Activated CD4-positive, alpha-beta T cell treated with anti-CD3 and anti-CD28 coated beads for 36 hours (primary cell): ENCODE data around the gene NTNG1. TPM values are rescaled to one million over a fixed set of nuclear protein-coding genes. Genes with fewer than 3 reads are reported as not detected.

ENCODE experiments used
- ATAC-seq: fragments of 200-7000 bp; cut with Tn5 transposase; one replicate; pipeline ENCODE4 v1.10.0; 2021; ENCODE audit warnings: mild to moderate bottlenecking, moderate library complexity
- CTCF ChIA-PET: fragments of 350-600 bp; sonication (Branson Sonifier 250); formaldehyde crosslinking; loops from one replicate; lab custom pipeline; 2021; ENCODE audit warnings: antibody characterized with exemption; lab: Charles Lee
- POLR2A ChIA-PET: fragments of 350-600 bp; sonication (Branson Sonifier 250); formaldehyde crosslinking; loops from one replicate; lab custom pipeline; 2021; ENCODE audit warnings: antibody characterized with exemption, inconsistent platforms; lab: Charles Lee
- DNase-seq: peaks from one replicate; pipeline ENCODE4 v3.0.0-alpha.2; 2020
- H3K27ac Mint-ChIP-seq: one replicate; pipeline ENCODE4 v1.8.0; 2021; ENCODE audit warnings: mixed read lengths
- H3K27me3 Mint-ChIP-seq: one replicate; pipeline ENCODE4 v1.8.0; 2021; ENCODE audit warnings: mixed read lengths
- H3K36me3 Mint-ChIP-seq: one replicate; pipeline ENCODE4 v1.8.0; 2021; ENCODE audit warnings: low read depth, mixed read lengths
- H3K4me1 Mint-ChIP-seq: one replicate; pipeline ENCODE4 v1.8.0; 2021; ENCODE audit warnings: mixed read lengths
- H3K4me3 Mint-ChIP-seq: one replicate; pipeline ENCODE4 v1.8.0; 2021; ENCODE audit warnings: mild to moderate bottlenecking, moderate library complexity, mixed read lengths
- H3K9me3 Mint-ChIP-seq: one replicate; pipeline ENCODE4 v1.8.0; 2021; ENCODE audit warnings: low read depth, mixed read lengths
- intact Hi-C, 2 experiments: fragments of 100-400 bp; cut with DNase I in 1 of 2; cut with micrococcal nuclease in 1 of 2; formaldehyde crosslinking; loops; one replicate each; pipeline versions ENCODE4 v1.14.2 to v1.15.1; 2022 to 2024; cut with DNase I, micrococcal nuclease
- total RNA-seq, 2 experiments: library from RNA; stranded (reverse); gene quantifications; one replicate each; pipeline ENCODE4 v1.2.3, GENCODE V29; 2021

The NTNG1 gene
- total RNA-seq, 2 experiments from 2014 or later, result 0.28 TPM; not detected in 1

GRCh38 chr1:107339775-107340174 lies 198.9 kb downstream of the NTNG1 start:
- Mint-ChIP-seq H3K9me3 (no peaks in the 10 kb centered on the region), H3K27me3 (peaks cover 2% of the 10 kb centered on the region), H3K4me3 (no peak overlapping the region), H3K36me3 (no peaks in the 10 kb centered on the region), H3K27ac (no peak overlapping the region), H3K4me1 (no peaks in the 10 kb centered on the region)
- ATAC-seq, result no peak
- ChIA-PET POLR2A (no interaction called here), CTCF (no interaction called here)
- DNase-seq, result no peak
- intact Hi-C loops, result no loop called here

- H3K4me1 Mint-ChIP-seq, result no peaks in the 10 kb centered on the region
- no peak for DNase-seq
- peaks cover 2% of the 10 kb centered on the region for H3K27me3 Mint-ChIP-seq
- H3K36me3 Mint-ChIP-seq, result no peaks in the 10 kb centered on the region
- no peak overlapping the region for H3K4me3 Mint-ChIP-seq
- H3K27ac Mint-ChIP-seq, result no peak overlapping the region
- ChIA-PET CTCF (no interaction called here), POLR2A (no interaction called here)
- intact Hi-C loops, result no loop called here
- H3K9me3 Mint-ChIP-seq, result no peaks in the 10 kb centered on the region
- no peak for ATAC-seq
Observed at GRCh38 chr1:107342316-107342715, 201.5 kb downstream of the NTNG1 start.

GRCh38 chr1:107342768-107343167 lies 201.9 kb downstream of the NTNG1 start:
- Mint-ChIP-seq H3K36me3 (no peaks in the 10 kb centered on the region), H3K27ac (no peak overlapping the region), H3K4me1 (no peaks in the 10 kb centered on the region), H3K4me3 (no peak overlapping the region), H3K9me3 (no peaks in the 10 kb centered on the region), H3K27me3 (peaks cover 2% of the 10 kb centered on the region)
- no peak for DNase-seq
- ChIA-PET CTCF (no interaction called here), POLR2A (no interaction called here)
- intact Hi-C loops, result no loop called here
- no peak for ATAC-seq

GRCh38 chr1:107343601-107344000 lies 202.8 kb downstream of the NTNG1 start:
- intact Hi-C loops, result no loop called here
- POLR2A ChIA-PET, result no interaction called here
- no peaks in the 10 kb centered on the region for H3K4me1 Mint-ChIP-seq
- no peak overlapping the region for H3K27ac Mint-ChIP-seq
- DNase-seq (no peak), ATAC-seq (no peak)
- H3K9me3 Mint-ChIP-seq, result no peaks in the 10 kb centered on the region
- peaks cover 2% of the 10 kb centered on the region for H3K27me3 Mint-ChIP-seq
- H3K4me3 Mint-ChIP-seq, result no peak overlapping the region
- CTCF ChIA-PET, result no interaction called here
- H3K36me3 Mint-ChIP-seq, result no peaks in the 10 kb centered on the region

- POLR2A ChIA-PET, result no interaction called here
- no peak for ATAC-seq
- Mint-ChIP-seq H3K4me3 (no peak overlapping the region), H3K36me3 (no peaks in the 10 kb centered on the region), H3K27ac (no peak overlapping the region), H3K27me3 (peaks cover 2% of the 10 kb centered on the region), H3K4me1 (no peaks in the 10 kb centered on the region), H3K9me3 (no peaks in the 10 kb centered on the region)
- no peak for DNase-seq
- intact Hi-C loops, result no loop called here
- CTCF ChIA-PET, result no interaction called here
Observed at GRCh38 chr1:107344268-107344760, 203.5 kb downstream of the NTNG1 start.

- Mint-ChIP-seq H3K4me3 (no peak overlapping the region), H3K9me3 (no peaks in the 10 kb centered on the region), H3K27me3 (peaks cover 2% of the 10 kb centered on the region), H3K4me1 (no peaks in the 10 kb centered on the region), H3K36me3 (no peaks in the 10 kb centered on the region), H3K27ac (no peak overlapping the region)
- DNase-seq (no peak), ATAC-seq (no peak)
- intact Hi-C loops, result no loop called here
- ChIA-PET CTCF (no interaction called here), POLR2A (no interaction called here)
Observed at GRCh38 chr1:107344836-107345235, 204.0 kb downstream of the NTNG1 start.

- Mint-ChIP-seq H3K36me3 (no peaks in the 10 kb centered on the region), H3K9me3 (no peaks in the 10 kb centered on the region), H3K4me1 (no peaks in the 10 kb centered on the region), H3K27me3 (no peaks in the 10 kb centered on the region), H3K27ac (no peak overlapping the region), H3K4me3 (no peak overlapping the region)
- intact Hi-C loops, result no loop called here
- ChIA-PET POLR2A (no interaction called here), CTCF (no interaction called here)
- DNase-seq (no peak), ATAC-seq (no peak)
Observed at GRCh38 chr1:107352850-107353249, 212.0 kb downstream of the NTNG1 start.

- ChIA-PET CTCF (interaction anchor here (0.6 to 1.4 kb wide), 2 partner anchors 9 to 24 kb away, joined by 3 to 4 read pairs; no protein-coding TSS in a partner anchor), POLR2A (no interaction called here)
- intact Hi-C loops, result no loop called here
- no peak for DNase-seq
- Mint-ChIP-seq H3K27me3 (no peaks in the 10 kb centered on the region), H3K4me1 (no peaks in the 10 kb centered on the region), H3K27ac (no peak overlapping the region), H3K36me3 (no peaks in the 10 kb centered on the region), H3K4me3 (no peak overlapping the region), H3K9me3 (no peaks in the 10 kb centered on the region)
- ATAC-seq, result no peak
Observed at GRCh38 chr1:107357376-107357775, 216.5 kb downstream of the NTNG1 start.

GRCh38 chr1:107358619-107359327 lies 217.9 kb downstream of the NTNG1 start:
- no peaks in the 10 kb centered on the region for H3K9me3 Mint-ChIP-seq
- POLR2A ChIA-PET, result no interaction called here

GRCh38 chr1:107359472-107360241 lies 218.8 kb downstream of the NTNG1 start:
- POLR2A ChIA-PET, result no interaction called here
- no peaks in the 10 kb centered on the region for H3K36me3 Mint-ChIP-seq
- ATAC-seq (no peak), DNase-seq (no peak)
- no peaks in the 10 kb centered on the region for H3K9me3 Mint-ChIP-seq
- CTCF ChIA-PET, result no interaction called here
- no peak overlapping the region for H3K4me3 Mint-ChIP-seq
- intact Hi-C loops, result loop anchor here in 1 of 2 experiments (1.0 kb wide), 1 partner anchor 11 kb away; no protein-coding TSS in a partner anchor
- H3K4me1 Mint-ChIP-seq, result no peaks in the 10 kb centered on the region
- no peak overlapping the region for H3K27ac Mint-ChIP-seq
- no peaks in the 10 kb centered on the region for H3K27me3 Mint-ChIP-seq

More at GRCh38 chr1:107358619-107359327, 217.9 kb downstream of the NTNG1 start:
- CTCF ChIA-PET, result no interaction called here
- intact Hi-C loops, result no loop called here
- DNase-seq, result no peak
- Mint-ChIP-seq H3K4me1 (no peaks in the 10 kb centered on the region), H3K4me3 (no peak overlapping the region), H3K27me3 (no peaks in the 10 kb centered on the region), H3K27ac (no peak overlapping the region), H3K36me3 (no peaks in the 10 kb centered on the region)
- no peak for ATAC-seq

GRCh38 chr1:107362468-107363140 lies 221.8 kb downstream of the NTNG1 start:
- Mint-ChIP-seq H3K4me1 (no peaks in the 10 kb centered on the region), H3K27ac (no peak overlapping the region), H3K36me3 (no peaks in the 10 kb centered on the region), H3K9me3 (no peaks in the 10 kb centered on the region), H3K27me3 (no peaks in the 10 kb centered on the region), H3K4me3 (no peak overlapping the region)
- ATAC-seq (no peak), DNase-seq (no peak)
- ChIA-PET POLR2A (no interaction called here), CTCF (interaction anchor here (0.7 kb wide), 1 partner anchor 410 kb away, joined by 3 read pairs; no protein-coding TSS in a partner anchor)
- intact Hi-C loops, result no loop called here
